Fibroblast of skin of left quadriceps (primary cell): ENCODE results near the gene PCDHGA1.

Experiments
- DNase-seq, 2 experiments: peaks; one replicate each; pipeline ENCODE4 v3.0.0-alpha.2; 2013; ENCODE audit warnings: low read depth in 2 of 2

PCDHGA1 gene

GRCh38 chr5:141512911-141513626 is 182.8 kb downstream of the PCDHGA1 start:
- DNase-seq, result no peak

GRCh38 chr5:141513627-141514329 is 183.5 kb downstream of the PCDHGA1 start:
- DNase-seq, result peak; percentile 68 to 73

- peak in 1 of 2 experiments; percentile 51 for DNase-seq
These were observed 184.2 kb downstream of the PCDHGA1 start for GRCh38 chr5:141514330-141515133.

- DNase-seq, result no peak
These were observed 184.8 kb downstream of the PCDHGA1 start for GRCh38 chr5:141515141-141515540.

GRCh38 chr5:141515946-141516671 is 185.8 kb downstream of the PCDHGA1 start:
- DNase-seq, result no peak

- DNase-seq, result no peak
These were observed 186.3 kb downstream of the PCDHGA1 start for GRCh38 chr5:141516672-141517025.

GRCh38 chr5:141517312-141517711 is 187.0 kb downstream of the PCDHGA1 start:
- DNase-seq, result no peak

- no peak for DNase-seq
These were observed 187.7 kb downstream of the PCDHGA1 start for GRCh38 chr5:141517880-141518617.

GRCh38 chr5:141518618-141519015 is 188.3 kb downstream of the PCDHGA1 start:
- no peak for DNase-seq

- no peak for DNase-seq
These were observed 189.6 kb downstream of the PCDHGA1 start for GRCh38 chr5:141519605-141520565.

- DNase-seq, result peak; percentile 97 to 98
These were observed 191.0 kb downstream of the PCDHGA1 start for GRCh38 chr5:141521244-141521781.

GRCh38 chr5:141522301-141522700 is 192.0 kb downstream of the PCDHGA1 start:
- no peak for DNase-seq

- no peak for DNase-seq
These were observed 193.7 kb downstream of the PCDHGA1 start for GRCh38 chr5:141523991-141524390.

GRCh38 chr5:141524604-141525597 is 194.6 kb downstream of the PCDHGA1 start:
- DNase-seq, result peak; percentile 97 to 98

- DNase-seq, result no peak
These were observed 195.3 kb downstream of the PCDHGA1 start for GRCh38 chr5:141525653-141526052.

GRCh38 chr5:141527426-141527825 is 197.1 kb downstream of the PCDHGA1 start:
- no peak for DNase-seq

GRCh38 chr5:141528291-141528984 is 198.1 kb downstream of the PCDHGA1 start:
- DNase-seq, result no peak

GRCh38 chr5:141529002-141529401 is 198.7 kb downstream of the PCDHGA1 start:
- peak; percentile 52 to 56 for DNase-seq
